Brain microvascular endothelial cell (primary cell): ENCODE measurements around the gene LRFN3.
"Not testable (repeated sequence)": the region's sequence is repeated elsewhere in the genome, so short reads cannot be mapped to it uniquely, and the experiment has no call there.

ENCODE experiments used
- DNase-seq: peaks from one replicate; pipeline ENCODE4 v3.0.0-alpha.2; 2020
- H3K27ac ChIP-seq: fragments of 250-450 bp; sonication (Bioruptor Pico); 2 replicates; pipeline ENCODE4 v1.5.1; 2020; ENCODE audit warnings: mild to moderate bottlenecking, moderate library complexity
- H3K27me3 ChIP-seq: fragments of 250-450 bp; sonication (Bioruptor Pico); replicated peaks from 2 replicates; pipeline ENCODE4 v1.5.1; 2020; ENCODE audit warnings: mild to moderate bottlenecking
- H3K36me3 ChIP-seq: fragments of 250-450 bp; sonication (Bioruptor Pico); replicated peaks from 2 replicates; pipeline ENCODE4 v1.5.1; 2020; ENCODE audit warnings: mild to moderate bottlenecking
- H3K4me3 ChIP-seq: 2 replicates; pipeline ENCODE4 v1.5.1; 2011; ENCODE audit warnings: low read depth, mild to moderate bottlenecking, control low read depth, low read length, moderate library complexity
- in situ Hi-C: cut with HindIII; loops from 2 replicates; pipeline ENCODE4 v1.10.0; 2017; ENCODE audit warnings: low sequenced_read_pairs, low pct_ligation_motif_present
- TF ChIP-seq, protein P1 (sequence below): IDR thresholded peaks from 2 replicates; pipeline ENCODE4 v1.5.1; 2011; ENCODE audit warnings: low read depth, mild to moderate bottlenecking, moderate library complexity, low read length, control low read depth, inconsistent platforms; ENCODE audit errors: missing control alignments

LRFN3 gene

GRCh38 chr19:35909684-35910035 lies 26.5 kb upstream of the LRFN3 start:
- in situ Hi-C loops: no loop called here
- TF ChIP-seq, protein P1, sequence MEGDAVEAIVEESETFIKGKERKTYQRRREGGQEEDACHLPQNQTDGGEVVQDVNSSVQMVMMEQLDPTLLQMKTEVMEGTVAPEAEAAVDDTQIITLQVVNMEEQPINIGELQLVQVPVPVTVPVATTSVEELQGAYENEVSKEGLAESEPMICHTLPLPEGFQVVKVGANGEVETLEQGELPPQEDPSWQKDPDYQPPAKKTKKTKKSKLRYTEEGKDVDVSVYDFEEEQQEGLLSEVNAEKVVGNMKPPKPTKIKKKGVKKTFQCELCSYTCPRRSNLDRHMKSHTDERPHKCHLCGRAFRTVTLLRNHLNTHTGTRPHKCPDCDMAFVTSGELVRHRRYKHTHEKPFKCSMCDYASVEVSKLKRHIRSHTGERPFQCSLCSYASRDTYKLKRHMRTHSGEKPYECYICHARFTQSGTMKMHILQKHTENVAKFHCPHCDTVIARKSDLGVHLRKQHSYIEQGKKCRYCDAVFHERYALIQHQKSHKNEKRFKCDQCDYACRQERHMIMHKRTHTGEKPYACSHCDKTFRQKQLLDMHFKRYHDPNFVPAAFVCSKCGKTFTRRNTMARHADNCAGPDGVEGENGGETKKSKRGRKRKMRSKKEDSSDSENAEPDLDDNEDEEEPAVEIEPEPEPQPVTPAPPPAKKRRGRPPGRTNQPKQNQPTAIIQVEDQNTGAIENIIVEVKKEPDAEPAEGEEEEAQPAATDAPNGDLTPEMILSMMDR: no peak
- H3K27ac ChIP-seq: no peak overlapping the region
- no peak for DNase-seq
- no peaks in the 10 kb centered on the region for H3K36me3 ChIP-seq
- H3K27me3 ChIP-seq: no peaks in the 10 kb centered on the region
- no peak overlapping the region for H3K4me3 ChIP-seq

DNA sequence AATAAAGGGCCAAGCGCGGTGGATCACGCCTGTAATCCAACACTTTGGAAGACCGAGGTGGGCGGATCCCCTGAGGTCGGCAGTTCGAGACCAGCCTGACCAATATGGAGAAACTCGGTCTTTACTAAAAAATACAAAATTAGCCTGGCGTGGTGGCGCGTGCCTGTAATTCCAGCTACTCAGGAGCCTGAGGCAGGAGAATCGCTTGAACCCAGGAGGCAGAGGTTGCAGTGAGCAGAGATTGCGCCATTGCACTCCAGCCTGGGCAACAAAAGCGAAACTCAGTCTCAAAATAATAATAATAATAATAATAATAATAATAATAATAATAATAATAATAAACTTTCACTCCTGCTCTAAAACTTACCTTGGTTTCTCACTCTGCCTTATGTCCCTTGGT lies 25.8 kb upstream of the LRFN3 start:
- H3K4me3 ChIP-seq, in situ Hi-C loops, DNase-seq, H3K27ac ChIP-seq, H3K27me3 ChIP-seq, H3K36me3 ChIP-seq: not testable (repeated sequence)

- H3K27me3 ChIP-seq: no peaks in the 10 kb centered on the region
- in situ Hi-C loops: no loop called here
- H3K27ac ChIP-seq: no peak overlapping the region
- H3K36me3 ChIP-seq: no peaks in the 10 kb centered on the region
- DNase-seq: no peak
- TF ChIP-seq, protein P1: no peak
- H3K4me3 ChIP-seq: no peak overlapping the region
These were observed 25.0 kb upstream of the LRFN3 start for GRCh38 chr19:35911173-35911572.

- TF ChIP-seq, protein P1: no peak
- no peak for DNase-seq
- no peaks in the 10 kb centered on the region for H3K27me3 ChIP-seq
- no peak overlapping the region for H3K4me3 ChIP-seq
- in situ Hi-C loops: no loop called here
- no peak overlapping the region for H3K27ac ChIP-seq
- no peaks in the 10 kb centered on the region for H3K36me3 ChIP-seq
These were observed 24.4 kb upstream of the LRFN3 start for GRCh38 chr19:35911790-35912189.

DNA sequence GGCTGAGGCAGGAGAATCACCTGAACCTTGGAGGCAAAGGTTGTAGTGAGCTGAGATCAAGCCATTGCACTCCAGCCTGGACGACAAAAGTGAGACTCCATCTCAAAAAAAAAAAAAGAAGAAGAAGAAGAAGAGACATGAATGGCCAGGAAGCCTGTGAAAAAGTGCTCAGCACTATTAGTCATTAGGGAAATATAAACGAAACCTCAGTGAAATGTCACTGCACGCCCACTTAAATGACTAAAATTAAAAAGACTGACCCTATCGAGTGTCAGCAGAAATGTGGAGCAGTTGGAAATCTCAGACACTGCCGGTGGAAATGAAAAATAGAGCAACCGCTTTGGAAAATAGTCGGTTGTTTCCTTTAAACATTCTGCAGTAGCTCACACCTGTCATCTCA lies 22.6 kb upstream of the LRFN3 start:
- TF ChIP-seq, protein P1: no peak
- in situ Hi-C loops: no loop called here
- Histone ChIP-seq H3K4me3 (no peak overlapping the region), H3K36me3 (no peaks in the 10 kb centered on the region), H3K27me3 (no peaks in the 10 kb centered on the region), H3K27ac (no peak overlapping the region)
- no peak for DNase-seq

DNA sequence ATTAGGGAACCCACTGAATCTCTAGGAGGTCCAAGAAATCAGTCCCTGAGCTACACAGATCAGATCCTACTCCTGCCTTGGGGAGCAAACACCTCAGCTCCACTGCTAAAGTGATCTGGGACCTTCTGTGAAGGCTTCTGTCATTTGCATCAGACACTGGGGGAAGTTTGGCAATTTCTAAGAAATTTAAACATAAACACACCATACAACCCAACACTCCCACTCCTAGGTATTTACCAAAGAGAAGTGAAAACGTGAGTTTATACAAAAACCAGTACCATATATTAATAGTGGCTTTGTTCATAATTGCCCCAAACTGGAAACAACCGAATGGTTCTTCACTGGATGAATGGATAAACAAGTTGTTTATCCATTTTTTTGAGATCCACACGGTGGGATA lies 20.7 kb upstream of the LRFN3 start:
- no peaks in the 10 kb centered on the region for H3K36me3 ChIP-seq
- TF ChIP-seq, protein P1: no peak
- H3K27ac ChIP-seq: no peak overlapping the region
- in situ Hi-C loops: no loop called here
- DNase-seq: no peak
- no peaks in the 10 kb centered on the region for H3K27me3 ChIP-seq
- no peak overlapping the region for H3K4me3 ChIP-seq
